OCI-LY1 (cell line): ENCODE data around the gene CSMD2.

Experiments
- H2AFZ ChIP-seq: fragments of 200-600 bp; sonication (generic), shearing (Covaris generic); 2 replicates; pipeline ENCODE4 v1.6.0; 2014; ENCODE audit warnings: antibody characterized with exemption, mild to moderate bottlenecking, low read length
- H3F3A ChIP-seq: fragments of 200-600 bp; sonication (generic), shearing (Covaris generic); 2 replicates; pipeline ENCODE4 v1.6.0; 2014; ENCODE audit warnings: mild to moderate bottlenecking, antibody characterized with exemption, low read length, moderate library complexity; ENCODE audit not compliant: insufficient read depth
- H3K27ac ChIP-seq: fragments of 200-600 bp; sonication (generic); 2 replicates; pipeline ENCODE4 v1.5.1; 2014; ENCODE audit warnings: low read length, mixed run types, mild to moderate bottlenecking, low read depth; ENCODE audit not compliant: poor library complexity, severe bottlenecking
- H3K27me3 ChIP-seq: fragments of 200-600 bp; sonication (generic); 2 replicates; pipeline ENCODE4 v1.6.0; 2014; ENCODE audit warnings: antibody characterized with exemption, mild to moderate bottlenecking, low read length, moderate library complexity; ENCODE audit not compliant: insufficient read depth
- H3K36me3 ChIP-seq: fragments of 200-600 bp; sonication (generic); 2 replicates; pipeline ENCODE4 v1.6.1; 2014; ENCODE audit warnings: mild to moderate bottlenecking, antibody characterized with exemption, low read length, moderate library complexity, mixed read lengths; ENCODE audit not compliant: insufficient read depth
- H3K4me1 ChIP-seq: fragments of 200-600 bp; sonication (generic); 2 replicates; pipeline ENCODE4 v1.5.1; 2014; ENCODE audit warnings: mild to moderate bottlenecking, low read length, moderate library complexity; ENCODE audit not compliant: insufficient read depth, severe bottlenecking
- H3K4me2 ChIP-seq: fragments of 200-600 bp; sonication (generic), shearing (Covaris generic); 2 replicates; pipeline ENCODE4 v1.6.1; 2014; ENCODE audit warnings: low read length
- H3K4me3 ChIP-seq: fragments of 200-600 bp; sonication (generic); 2 replicates; pipeline ENCODE4 v1.5.1; 2014; ENCODE audit warnings: low read length, low read depth, mild to moderate bottlenecking, mixed read lengths; ENCODE audit not compliant: poor library complexity, severe bottlenecking
- H3K79me2 ChIP-seq: fragments of 200-600 bp; shearing (Covaris generic); 2 replicates; pipeline ENCODE4 v1.6.1; 2016; ENCODE audit warnings: mixed run types, low read length, mixed read lengths; ENCODE audit not compliant: insufficient read depth
- H3K9ac ChIP-seq: fragments of 200-600 bp; sonication (generic), shearing (Covaris generic); 2 replicates; pipeline ENCODE4 v1.6.1; 2014; ENCODE audit warnings: mild to moderate bottlenecking, low read length, mixed read lengths
- H3K9me2 ChIP-seq: fragments of 200-600 bp; sonication (generic), shearing (Covaris generic); 2 replicates; pipeline ENCODE4 v1.6.1; 2014; ENCODE audit warnings: low read depth, mild to moderate bottlenecking, low read length, mixed read lengths
- H3K9me3 ChIP-seq: fragments of 200-600 bp; shearing (Covaris generic); 2 replicates; pipeline ENCODE4 v1.6.1; 2014; ENCODE audit warnings: low read length, mixed read lengths
- H4K20me1 ChIP-seq: fragments of 200-600 bp; sonication (generic), shearing (Covaris generic); 2 replicates; pipeline ENCODE4 v1.6.0; 2016; ENCODE audit warnings: mild to moderate bottlenecking, low read length; ENCODE audit not compliant: insufficient read depth
- CTCF ChIP-seq: fragments of 200-600 bp; sonication (generic), shearing (Covaris generic); IDR thresholded peaks from 2 replicates; pipeline ENCODE4 v1.5.1; 2017; ENCODE audit warnings: mild to moderate bottlenecking, antibody characterized with exemption, low read length, moderate library complexity, mixed read lengths
- EZH2 ChIP-seq: fragments of 200-600 bp; sonication (generic), shearing (Covaris generic); IDR thresholded peaks from 2 replicates; pipeline ENCODE4 v1.8.0; 2017; ENCODE audit warnings: borderline replicate concordance, mixed run types, mild to moderate bottlenecking, antibody characterized with exemption, low read length, moderate library complexity, mixed read lengths

Gene CSMD2

DNA sequence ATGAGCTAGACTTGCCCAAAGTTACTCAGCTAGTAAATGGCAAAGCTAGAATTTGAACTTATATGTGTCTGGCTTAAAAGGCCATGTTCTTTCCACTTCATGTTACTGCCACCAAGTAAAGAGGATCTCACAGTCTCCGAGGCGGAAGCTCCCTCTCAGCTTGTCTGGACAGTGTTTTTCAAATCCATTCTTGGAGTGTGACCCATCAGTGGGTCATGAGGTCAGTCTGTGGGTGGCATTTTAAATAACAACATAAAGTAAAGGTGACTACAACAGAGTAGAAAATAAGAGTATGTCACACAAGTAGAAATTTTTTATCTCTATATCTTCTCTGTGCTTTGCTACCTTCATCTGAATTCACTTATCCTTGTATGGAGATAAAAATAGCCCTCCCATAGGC is 304.4 kb downstream of the CSMD2 start:
- H3F3A ChIP-seq: no peaks in the 10 kb centered on the region
- no peaks in the 10 kb centered on the region for H3K9me3 ChIP-seq
- no peaks in the 10 kb centered on the region for H3K4me1 ChIP-seq
- H2AFZ ChIP-seq: no peak overlapping the region
- H3K4me2 ChIP-seq: no peak overlapping the region
- TF ChIP-seq EZH2: no peak
- TF ChIP-seq CTCF: no peak
- no peaks in the 10 kb centered on the region for H4K20me1 ChIP-seq
- no peaks in the 10 kb centered on the region for H3K36me3 ChIP-seq
- H3K9me2 ChIP-seq: no peaks in the 10 kb centered on the region
- H3K9ac ChIP-seq: no peak overlapping the region
- 0 out of 2 replicates have a peak, but pooled peaks cover 4% of the 10 kb centered on the region for H3K27me3 ChIP-seq
- no peak overlapping the region for H3K27ac ChIP-seq
- no peaks in the 10 kb centered on the region for H3K79me2 ChIP-seq
- no peak overlapping the region for H3K4me3 ChIP-seq

GRCh38 chr1:33854091-33854490 is 310.9 kb downstream of the CSMD2 start:
- H3K4me3 ChIP-seq: no peak overlapping the region
- H3K27me3 ChIP-seq: no peaks in the 10 kb centered on the region
- H3K79me2 ChIP-seq: no peaks in the 10 kb centered on the region
- H3K9me3 ChIP-seq: no peaks in the 10 kb centered on the region
- no peak for TF ChIP-seq CTCF
- no peak for TF ChIP-seq EZH2
- no peaks in the 10 kb centered on the region for H4K20me1 ChIP-seq
- H3K36me3 ChIP-seq: no peaks in the 10 kb centered on the region
- no peaks in the 10 kb centered on the region for H3K4me1 ChIP-seq
- no peaks in the 10 kb centered on the region for H3F3A ChIP-seq
- no peak overlapping the region for H3K4me2 ChIP-seq
- H3K9me2 ChIP-seq: no peaks in the 10 kb centered on the region
- H3K9ac ChIP-seq: no peak overlapping the region
- no peak overlapping the region for H3K27ac ChIP-seq
- H2AFZ ChIP-seq: no peak overlapping the region

DNA sequence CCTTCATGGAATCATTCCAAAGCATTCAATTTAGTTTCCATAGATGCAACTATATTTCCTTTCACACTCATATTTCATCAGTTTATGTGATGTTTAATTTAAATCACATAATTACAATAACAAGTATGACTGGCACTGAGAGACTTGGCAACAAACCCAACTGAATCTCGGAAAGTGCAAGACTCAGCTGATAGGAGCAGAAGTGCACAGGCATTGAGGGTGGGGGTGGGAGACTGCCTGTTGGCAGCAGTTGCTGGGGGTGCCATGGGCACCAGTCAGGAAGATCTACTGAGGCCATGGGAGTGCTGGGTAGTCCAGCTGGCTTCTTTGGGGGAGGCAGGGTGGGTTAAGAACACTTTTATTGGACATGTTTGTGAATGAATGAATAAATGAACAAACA is 311.6 kb downstream of the CSMD2 start:
- Histone ChIP-seq H3F3A (no peaks in the 10 kb centered on the region), H3K4me3 (no peak overlapping the region), H3K36me3 (no peaks in the 10 kb centered on the region), H3K9me2 (no peaks in the 10 kb centered on the region), H3K4me1 (no peaks in the 10 kb centered on the region), H3K79me2 (no peaks in the 10 kb centered on the region), H3K9me3 (no peaks in the 10 kb centered on the region), H3K9ac (no peak overlapping the region), H3K27me3 (no peaks in the 10 kb centered on the region), H2AFZ (no peak overlapping the region), H4K20me1 (no peaks in the 10 kb centered on the region), H3K4me2 (no peak overlapping the region), H3K27ac (no peak overlapping the region)
- TF ChIP-seq CTCF: no peak
